IPS-NIHi11 (cell line): ENCODE results near the gene EXOC8.
"Not testable (repeated sequence)": the region's sequence is repeated elsewhere in the genome, so short reads cannot be mapped to it uniquely, and the experiment has no call there.

Experiments
- DNase-seq: peaks from one replicate; pipeline ENCODE4 v3.0.0; 2012; ENCODE audit warnings: mixed read lengths, low spot score

EXOC8 gene

GRCh38 chr1:231353086-231353485, 15.4 kb upstream of the EXOC8 start:
- no peak for DNase-seq

DNA sequence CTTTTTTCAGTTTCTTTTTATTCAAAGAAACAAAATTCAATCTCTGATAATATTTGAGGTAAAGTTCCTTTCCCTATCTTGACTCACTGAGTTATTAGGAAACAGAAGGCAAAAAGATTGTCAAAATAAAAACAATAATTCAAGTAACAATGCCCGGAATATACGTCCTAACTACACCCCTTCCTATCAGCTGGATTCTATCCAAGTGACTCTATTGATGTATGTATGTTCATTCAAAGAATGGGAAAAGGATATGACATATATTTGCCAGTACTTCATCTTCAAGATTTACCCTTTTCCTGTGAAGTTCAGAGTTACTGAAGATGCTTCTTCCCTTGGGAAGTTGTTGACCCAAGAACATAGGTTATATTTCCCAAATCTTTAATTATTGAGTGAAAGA, 14.2 kb upstream of the EXOC8 start:
- DNase-seq, result no peak

GRCh38 chr1:231348856-231349255, 11.2 kb upstream of the EXOC8 start:
- not testable (repeated sequence) for DNase-seq

- DNase-seq, result no peak
Observed at GRCh38 chr1:231348442-231348841, 10.8 kb upstream of the EXOC8 start.

DNA sequence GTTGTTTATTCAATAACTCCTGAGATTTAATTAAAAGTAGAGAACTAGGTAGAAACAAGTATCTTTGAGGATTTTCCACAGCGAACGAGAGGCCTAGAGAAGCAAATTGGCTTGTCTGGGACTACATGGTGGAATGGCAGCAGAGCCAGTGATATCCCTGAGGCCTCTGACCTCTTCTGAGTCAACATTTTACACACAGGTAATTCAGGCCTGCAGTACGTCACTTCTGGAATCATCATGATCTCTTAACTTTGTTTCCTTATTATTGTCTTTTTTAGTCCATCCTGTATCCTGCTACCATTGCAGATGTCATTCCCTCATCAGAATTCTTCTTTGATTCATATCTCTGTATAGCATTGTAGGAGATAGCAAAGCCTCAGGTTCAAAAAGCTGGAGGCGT, 10.3 kb upstream of the EXOC8 start:
- DNase-seq, result no peak

GRCh38 chr1:231340328-231341013, 2.8 kb upstream of the EXOC8 start:
- no peak for DNase-seq

DNA sequence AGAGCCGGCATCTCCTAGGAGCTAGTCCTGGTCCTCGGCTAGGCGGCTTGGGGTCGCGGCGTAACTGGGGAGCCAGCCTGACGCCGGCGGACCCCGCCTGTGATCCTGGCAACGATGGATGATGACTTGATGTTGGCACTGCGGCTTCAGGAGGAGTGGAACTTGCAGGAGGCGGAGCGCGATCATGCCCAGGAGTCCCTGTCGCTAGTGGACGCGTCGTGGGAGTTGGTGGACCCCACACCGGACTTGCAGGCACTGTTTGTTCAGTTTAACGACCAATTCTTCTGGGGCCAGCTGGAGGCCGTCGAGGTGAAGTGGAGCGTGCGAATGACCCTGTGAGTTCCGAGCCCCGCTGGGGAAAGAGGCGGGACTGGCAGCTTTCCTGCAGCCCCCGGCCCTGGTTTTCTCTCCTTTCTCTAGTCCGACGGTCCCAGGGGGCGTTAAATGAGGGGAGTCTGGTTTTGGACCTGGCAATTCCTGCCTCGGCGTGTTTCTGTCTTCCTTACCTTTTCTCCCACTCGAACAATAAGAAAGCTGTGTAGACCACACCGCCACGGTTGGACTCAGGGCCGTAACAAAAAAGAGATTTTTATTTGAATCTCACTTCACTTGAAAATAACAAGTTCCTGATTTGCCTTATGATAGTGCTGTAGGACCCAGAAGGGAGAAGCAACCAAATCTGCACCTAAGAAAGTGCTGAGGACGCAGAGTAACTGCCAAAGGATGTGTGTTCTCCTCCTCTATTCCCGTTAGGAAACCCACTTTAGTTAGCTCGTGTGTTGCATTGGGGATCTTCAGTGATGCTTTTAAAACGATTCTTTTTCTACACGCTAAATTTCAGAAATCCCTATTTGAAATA, 847 bp upstream of the EXOC8 start, which contains the start of gene SPRTN:
Gene SPRTN, plus strand, starts transcription at position 24 of the 859 bp plus-strand sequence. Its CDS starts 91 bp downstream, at position 115.
- peak; percentile 95 for DNase-seq

DNA sequence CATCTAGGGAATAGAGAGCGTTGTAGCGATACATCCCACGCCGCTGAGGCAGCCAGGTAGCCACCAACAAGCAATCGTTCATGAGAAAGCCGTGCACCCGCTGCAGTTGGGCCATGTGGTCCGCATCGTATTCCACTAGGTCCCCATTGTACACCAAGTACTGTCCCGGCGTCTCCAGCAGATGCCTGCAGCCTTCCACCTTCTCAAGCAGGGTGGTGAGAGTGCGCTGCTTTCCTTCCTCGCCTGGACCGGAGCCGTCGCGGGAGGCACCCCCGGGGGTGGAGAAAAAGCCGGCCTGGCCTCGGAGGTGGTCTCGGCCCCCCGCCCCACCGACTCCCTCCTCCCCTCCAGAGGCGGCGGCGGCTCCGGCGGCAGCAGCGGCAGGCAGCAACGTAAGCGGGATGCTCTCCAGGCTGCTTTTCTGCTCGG, 595 bp downstream of the EXOC8 start:
- DNase-seq, result no peak

DNA sequence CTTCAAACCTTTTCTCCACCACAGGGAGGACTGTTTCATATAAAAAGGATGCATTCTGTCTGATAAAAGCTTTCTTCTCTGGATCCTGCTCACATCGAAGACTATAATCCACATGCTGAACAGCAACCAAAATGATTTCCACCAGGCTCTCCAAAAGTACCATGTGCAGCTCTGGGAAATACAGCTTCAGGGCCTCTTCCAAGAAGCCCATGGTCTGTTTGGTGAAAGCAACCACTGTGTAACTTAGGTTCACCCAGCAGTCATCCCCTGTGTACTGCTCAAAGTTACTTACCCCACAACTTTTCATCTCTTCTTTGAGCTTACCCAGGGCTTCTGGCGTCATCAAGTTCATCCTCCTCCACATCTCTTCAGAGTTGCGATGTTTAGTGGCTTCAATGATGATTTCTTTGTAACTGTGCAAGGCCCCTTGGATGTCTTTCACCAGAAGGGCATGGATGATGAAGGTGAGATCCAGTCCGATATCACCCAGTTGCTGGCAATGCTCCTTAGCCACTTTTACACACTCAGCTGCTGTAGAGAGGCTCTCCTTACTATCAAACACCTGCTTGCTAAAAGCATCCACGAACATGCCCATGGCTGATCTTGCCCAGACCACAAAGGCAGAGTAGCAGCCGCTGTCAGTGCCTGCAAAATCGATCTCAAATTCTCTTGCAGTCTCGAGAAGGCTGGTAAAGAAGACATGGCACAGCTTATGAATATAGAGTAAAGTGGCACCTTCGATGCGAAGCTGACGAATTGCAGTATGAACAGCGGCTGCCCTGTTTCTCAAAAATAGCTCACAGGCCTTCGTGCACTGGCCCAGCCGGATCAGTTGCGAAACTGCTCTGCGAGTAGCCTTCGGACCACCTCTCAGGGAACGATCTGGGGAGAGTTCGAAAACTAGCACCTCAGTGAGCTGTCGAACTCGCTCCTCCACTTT, 1.7 kb downstream of the EXOC8 start:
- DNase-seq, result no peak

- no peak for DNase-seq
Observed at GRCh38 chr1:231334952-231335351, 2.7 kb downstream of the EXOC8 start.

DNA sequence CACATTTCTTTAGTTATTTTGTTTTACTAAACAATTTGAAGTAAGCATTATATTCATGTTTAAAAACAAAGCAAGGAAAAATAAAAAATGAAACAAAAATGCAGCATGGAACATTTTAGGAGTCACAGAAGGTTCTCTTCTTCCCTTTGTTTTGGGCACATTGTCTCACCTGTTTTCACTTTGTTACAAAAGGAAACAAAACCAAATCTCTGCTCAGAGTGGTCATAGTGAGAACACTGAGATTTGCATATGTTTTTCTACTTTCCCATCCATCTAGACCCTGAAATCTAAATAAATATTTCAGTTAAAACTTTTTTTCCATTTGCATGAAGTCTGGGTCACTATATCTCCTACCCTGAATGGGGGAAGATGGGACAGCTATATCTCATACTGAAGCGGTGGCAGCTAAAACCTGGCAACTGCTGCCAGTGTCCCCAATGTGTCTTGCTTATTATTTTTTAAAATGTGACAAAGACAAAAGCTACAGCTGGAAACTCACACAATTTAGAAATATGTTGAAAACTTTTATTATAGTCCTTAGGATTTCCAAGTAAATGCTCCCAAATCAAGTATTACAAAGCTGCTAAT, 3.5 kb downstream of the EXOC8 start:
- DNase-seq, result no peak

GRCh38 chr1:231332761-231333160, 4.9 kb downstream of the EXOC8 start:
- no peak for DNase-seq

DNA sequence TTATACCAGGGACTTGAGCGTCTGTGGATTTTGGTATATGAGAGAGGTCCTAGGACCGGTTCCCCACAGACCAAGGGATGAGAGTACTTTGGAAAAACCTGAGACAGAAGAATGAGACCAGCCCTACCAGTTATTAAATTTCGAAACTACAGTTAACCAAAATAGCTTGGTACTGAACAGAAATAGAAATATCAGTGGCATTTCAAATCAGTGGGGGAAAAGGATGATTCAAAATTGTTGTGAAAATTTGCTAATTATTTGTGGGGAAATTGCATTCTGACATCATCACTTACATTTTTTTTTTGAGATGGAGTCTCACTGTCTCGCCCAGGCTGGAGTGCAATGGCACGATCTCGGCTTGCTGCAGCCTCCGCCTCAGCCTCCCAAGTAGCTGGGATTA, 8.2 kb downstream of the EXOC8 start:
- no peak for DNase-seq

- no peak for DNase-seq
Observed at GRCh38 chr1:231327617-231328016, 10.0 kb downstream of the EXOC8 start.

- DNase-seq, result no peak
Observed at GRCh38 chr1:231326248-231326647, 11.4 kb downstream of the EXOC8 start.

DNA sequence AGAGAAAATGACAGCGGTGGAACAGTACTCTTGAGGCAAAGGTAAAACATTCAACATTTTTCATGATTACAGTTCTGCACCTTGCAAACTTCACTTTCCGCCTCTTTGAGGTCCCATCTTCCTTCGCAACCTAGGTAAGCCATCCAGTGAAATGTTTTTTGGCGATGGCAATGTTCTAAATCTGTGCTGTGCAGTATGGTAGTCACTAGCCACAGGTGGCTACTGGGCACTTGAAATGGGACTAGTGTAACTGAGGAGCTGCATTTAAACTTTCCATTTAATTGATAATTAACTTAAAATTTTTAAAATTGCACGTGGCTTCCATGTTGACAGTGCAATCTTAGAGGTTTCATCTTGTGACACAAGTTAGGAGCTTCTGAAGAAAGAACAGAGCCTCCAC, 13.0 kb downstream of the EXOC8 start:
- DNase-seq, result no peak

- DNase-seq, result no peak
Observed at GRCh38 chr1:231322880-231323530, 14.6 kb downstream of the EXOC8 start.

DNA sequence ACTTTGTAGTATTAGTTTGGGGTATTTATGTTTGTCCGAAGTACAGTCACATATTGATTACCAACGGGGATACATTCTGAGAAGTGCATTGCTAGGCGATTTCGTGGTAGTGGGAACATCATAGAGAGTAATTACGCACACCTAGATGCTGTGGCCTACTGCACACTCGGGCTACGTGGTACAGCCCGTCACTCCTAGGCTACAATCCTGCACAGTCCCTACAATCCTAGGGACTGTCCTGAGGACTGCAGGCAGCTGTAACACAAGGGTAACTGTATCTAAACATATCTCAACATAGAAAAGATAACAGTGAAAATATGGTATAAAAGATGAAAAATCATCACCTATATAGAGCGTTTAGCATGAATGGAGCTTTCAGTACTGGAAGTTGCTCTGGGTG, 18.6 kb downstream of the EXOC8 start:
- no peak for DNase-seq

DNA sequence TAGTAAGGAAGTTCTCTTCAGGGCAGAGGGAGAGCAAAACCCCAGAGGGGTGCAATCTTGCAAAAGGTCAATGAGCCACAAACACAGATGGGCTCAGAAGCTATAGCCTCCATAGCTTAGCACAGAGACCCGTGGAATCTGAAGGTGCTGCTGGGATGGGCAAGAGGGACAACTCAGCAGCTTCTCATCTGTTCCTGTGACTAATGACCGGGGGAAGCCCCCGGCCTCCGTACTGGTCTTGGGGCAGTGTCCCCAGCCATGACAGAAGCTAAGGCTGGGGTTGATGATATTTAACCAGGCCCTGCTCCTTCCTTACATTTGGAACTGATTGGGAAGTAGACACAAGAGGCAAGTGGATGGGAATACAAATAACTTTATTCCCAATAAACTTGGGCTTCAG, 19.1 kb downstream of the EXOC8 start:
- no peak for DNase-seq

DNA sequence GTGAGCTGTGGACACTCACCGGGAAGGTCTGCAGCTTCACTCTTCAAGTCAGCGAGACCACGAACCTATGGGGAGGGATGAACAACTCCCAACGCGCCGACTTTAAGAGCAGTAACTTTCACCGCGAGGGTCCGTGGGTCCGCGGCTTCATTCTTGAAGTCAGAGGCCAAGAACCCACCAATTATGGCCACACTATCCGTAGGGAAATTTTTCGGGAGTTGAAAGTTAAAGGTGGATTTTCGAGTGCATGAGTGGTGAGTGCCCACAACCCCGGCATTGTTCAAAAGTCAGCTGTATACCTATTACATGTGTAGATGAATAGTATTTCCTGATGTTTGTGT, 19.7 kb downstream of the EXOC8 start:
- no peak for DNase-seq

- DNase-seq, result no peak
Observed at GRCh38 chr1:231317306-231318014, 20.2 kb downstream of the EXOC8 start.
